ENCODE measurements around the gene CTSW. TPM values are rescaled to one million over a fixed set of nuclear protein-coding genes. Genes with fewer than 3 reads are reported as not detected.

Gene CTSW
- total RNA-seq, 1 donor from 2014 or later = 17.2 TPM

- ATAC-seq = peak; percentile 95
- H3K9me3 ChIP-seq = no peaks in the 10 kb centered on the region
- peak within 1 kb of the TSS; percentile 65 for H3K4me3 ChIP-seq
- intact Hi-C loops (cut with DNase I) = no loop called here
- TF ChIP-seq, protein P1, sequence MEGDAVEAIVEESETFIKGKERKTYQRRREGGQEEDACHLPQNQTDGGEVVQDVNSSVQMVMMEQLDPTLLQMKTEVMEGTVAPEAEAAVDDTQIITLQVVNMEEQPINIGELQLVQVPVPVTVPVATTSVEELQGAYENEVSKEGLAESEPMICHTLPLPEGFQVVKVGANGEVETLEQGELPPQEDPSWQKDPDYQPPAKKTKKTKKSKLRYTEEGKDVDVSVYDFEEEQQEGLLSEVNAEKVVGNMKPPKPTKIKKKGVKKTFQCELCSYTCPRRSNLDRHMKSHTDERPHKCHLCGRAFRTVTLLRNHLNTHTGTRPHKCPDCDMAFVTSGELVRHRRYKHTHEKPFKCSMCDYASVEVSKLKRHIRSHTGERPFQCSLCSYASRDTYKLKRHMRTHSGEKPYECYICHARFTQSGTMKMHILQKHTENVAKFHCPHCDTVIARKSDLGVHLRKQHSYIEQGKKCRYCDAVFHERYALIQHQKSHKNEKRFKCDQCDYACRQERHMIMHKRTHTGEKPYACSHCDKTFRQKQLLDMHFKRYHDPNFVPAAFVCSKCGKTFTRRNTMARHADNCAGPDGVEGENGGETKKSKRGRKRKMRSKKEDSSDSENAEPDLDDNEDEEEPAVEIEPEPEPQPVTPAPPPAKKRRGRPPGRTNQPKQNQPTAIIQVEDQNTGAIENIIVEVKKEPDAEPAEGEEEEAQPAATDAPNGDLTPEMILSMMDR (IDR thresholded peaks at IDR 0.05) = peak; percentile 6
- H3K27me3 ChIP-seq = no peaks in the 10 kb centered on the region
- DNase-seq = peak; percentile 97
- peak within 1 kb of the TSS; percentile 55 for H3K27ac ChIP-seq
- no peaks in the 10 kb centered on the region for H3K36me3 ChIP-seq
- H3K4me1 ChIP-seq = peaks cover 18% of the 10 kb centered on the region
Observed at GRCh38 chr11:65900125-65900898, 20.7 kb downstream of the CTSW start, which contains the start of gene FOSL1. Gene FOSL1 (minus strand): TSS chr11:65900388. CDS start chr11:65900339, 49 bp downstream.

DNA sequence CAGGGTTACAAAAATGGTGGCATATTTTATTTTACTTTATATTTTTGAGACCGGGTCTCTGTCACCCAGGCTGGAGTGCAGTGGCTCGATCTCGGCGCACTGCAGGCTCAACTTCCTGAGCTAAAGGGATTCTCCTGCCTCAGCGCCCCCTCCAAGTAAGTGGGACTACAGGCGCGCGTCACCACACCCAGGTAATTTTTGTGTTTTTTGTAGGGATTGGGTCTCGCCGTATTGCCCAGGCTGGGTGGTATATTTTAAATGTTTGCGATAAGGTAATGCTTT lies 21.2 kb downstream of the CTSW start:
- Histone ChIP-seq H3K36me3 (no peaks in the 10 kb centered on the region), H3K27me3 (no peaks in the 10 kb centered on the region), H3K4me1 (peaks cover 18% of the 10 kb centered on the region), H3K4me3 (peak overlapping the region; percentile 65), H3K27ac (peak overlapping the region; percentile 42), H3K9me3 (no peaks in the 10 kb centered on the region)
- TF ChIP-seq, protein P1 (IDR thresholded peaks at IDR 0.05) = no peak
- intact Hi-C loops (cut with DNase I) = no loop called here
- no peak for DNase-seq
- ATAC-seq = no peak

DNA sequence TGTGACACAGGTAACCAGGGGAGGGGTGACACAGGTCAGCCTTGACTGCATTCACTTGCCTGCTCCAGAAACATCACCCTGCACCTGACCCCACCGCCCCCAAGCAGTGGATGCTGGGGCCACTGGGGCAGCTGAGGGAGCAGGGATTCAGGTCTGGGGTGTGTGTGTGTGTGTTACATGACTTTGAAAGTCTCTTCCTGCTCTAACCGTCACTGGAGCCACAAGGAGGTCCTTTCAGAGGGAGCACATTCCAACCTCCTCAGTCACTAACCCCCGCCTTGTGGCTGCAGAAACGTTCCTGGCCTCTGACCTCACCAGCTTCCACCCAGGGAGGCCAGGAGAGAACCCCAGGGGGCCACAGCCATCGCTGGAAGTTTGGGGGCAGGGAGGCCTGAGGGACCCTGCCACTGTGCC lies 23.4 kb downstream of the CTSW start:
- intact Hi-C loops (cut with DNase I) = no loop called here
- Histone ChIP-seq H3K4me3 (no peak overlapping the region), H3K4me1 (peaks cover 18% of the 10 kb centered on the region), H3K27ac (no peak overlapping the region), H3K9me3 (no peaks in the 10 kb centered on the region), H3K36me3 (no peaks in the 10 kb centered on the region), H3K27me3 (no peaks in the 10 kb centered on the region)
- TF ChIP-seq, protein P1 (IDR thresholded peaks at IDR 0.05) = no peak
- no peak for DNase-seq
- peak; percentile 14 for ATAC-seq

- TF ChIP-seq, protein P1 (IDR thresholded peaks at IDR 0.05) = no peak
- no peaks in the 10 kb centered on the region for H3K9me3 ChIP-seq
- no peaks in the 10 kb centered on the region for H3K27me3 ChIP-seq
- DNase-seq (no peak), ATAC-seq (no peak)
- peaks cover 13% of the 10 kb centered on the region for H3K4me1 ChIP-seq
- intact Hi-C loops (cut with DNase I) = no loop called here
- H3K36me3 ChIP-seq = no peaks in the 10 kb centered on the region
- H3K27ac ChIP-seq = no peak overlapping the region
- H3K4me3 ChIP-seq = no peak overlapping the region
Observed at GRCh38 chr11:65903715-65904114, 24.1 kb downstream of the CTSW start.

- ATAC-seq = no peak
Observed at GRCh38 chr11:65906602-65907001, 27.0 kb downstream of the CTSW start.

More at GRCh38 chr11:65906602-65907001, 27.0 kb downstream of the CTSW start:
- Histone ChIP-seq H3K4me1 (peaks cover 6% of the 10 kb centered on the region), H3K27me3 (no peaks in the 10 kb centered on the region), H3K4me3 (no peak overlapping the region), H3K27ac (no peak overlapping the region), H3K36me3 (no peaks in the 10 kb centered on the region), H3K9me3 (no peaks in the 10 kb centered on the region)
- intact Hi-C loops (cut with DNase I) = no loop called here
- DNase-seq = no peak
- TF ChIP-seq, protein P1 (IDR thresholded peaks at IDR 0.05) = no peak

Data from upper lobe of right lung (tissue), 1 donor.